Heart left ventricle (tissue), 16 donors: ENCODE results near the gene TRDMT1. TPM values are rescaled to one million over a fixed set of nuclear protein-coding genes. Genes with fewer than 3 reads are reported as not detected.
A peak's percentile ranks its signal among the peaks of the same experiment; 100 is the strongest.

ENCODE experiments used
- ATAC-seq, 4 donors: fragments of 200-7000 bp; cut with Tn5 transposase; one replicate each; pipeline ENCODE4 v1.9.1; 2020 to 2022; ENCODE audit warnings: moderate library complexity in 4 of 4, mild to moderate bottlenecking in 3 of 4, moderate number of reproducible peaks in 1 of 4
- DNase-seq, 5 donors: peaks; one replicate each; pipeline ENCODE4 v3.0.0-alpha.2; 2020
- H3K27ac ChIP-seq, 12 donors: fragments of 200-600 bp; sonication (generic) in 4 of 12; one replicate each; pipeline versions ENCODE4 v1.5.0 to v1.8.0; 2016 to 2022; ENCODE audit warnings: mild to moderate bottlenecking in 2 of 12
- H3K27me3 ChIP-seq, 9 donors: fragments of 200-600 bp; sonication (generic) in 2 of 9; one replicate each; pipeline versions ENCODE4 v1.5.1 to v1.8.0; 2016 to 2022; ENCODE audit warnings: mild to moderate bottlenecking in 3 of 9
- H3K36me3 ChIP-seq, 9 donors: fragments of 200-600 bp; sonication (generic) in 2 of 9; one replicate each; pipeline versions ENCODE4 v1.5.0 to v1.8.0; 2018 to 2022; ENCODE audit warnings: mild to moderate bottlenecking in 2 of 9
- H3K4me1 ChIP-seq, 12 donors: fragments of 200-600 bp; sonication (generic) in 4 of 12; one replicate each; pipeline versions ENCODE4 v1.5.0 to v1.8.0; 2016 to 2022; ENCODE audit warnings: mild to moderate bottlenecking in 3 of 12
- H3K4me3 ChIP-seq, 12 donors: fragments of 200-600 bp; sonication (generic) in 4 of 12; one replicate each; pipeline versions ENCODE4 v1.5.0 to v1.8.0; 2017 to 2022; ENCODE audit warnings: mild to moderate bottlenecking in 9 of 12, moderate library complexity in 4 of 12
- H3K9me3 ChIP-seq, 12 donors: fragments of 200-600 bp; sonication (generic) in 4 of 12; one replicate each; pipeline versions ENCODE4 v1.5.0 to v1.8.0; 2016 to 2022; ENCODE audit warnings: mild to moderate bottlenecking in 1 of 12
- CTCF ChIP-seq, 12 donors: fragments of 200-600 bp; sonication (generic) in 4 of 12; IDR thresholded peaks; one replicate each; pipeline versions ENCODE4 v1.5.0 to v1.8.0; 2018 to 2022; ENCODE audit warnings: antibody characterized with exemption in 12 of 12, mild to moderate bottlenecking in 5 of 12
- POLR2A ChIP-seq, 2 donors: fragments of 450-650 bp; IDR thresholded peaks; one replicate each; pipeline ENCODE4 v1.6.1; 2017; ENCODE audit warnings: antibody characterized with exemption in 2 of 2, mild to moderate bottlenecking in 2 of 2, moderate library complexity in 2 of 2
- WGBS, 4 donors: extraction: QIAGEN DNeasy Blood & Tissue Kit in 2 of 4; methylation state at CpG; one replicate each; pipeline versions ENCODE4 v1.1.5 to v1.1.7; 2013 to 2018; 5-methylcytosine and 5-hydroxymethylcytosine counted together
- intact Hi-C, 10 donors: fragments of 100-400 bp; cut with DNase I; formaldehyde crosslinking; loops; one replicate each; pipeline versions ENCODE4 v1.11.1 to v1.14.2; 2022
- polyA plus RNA-seq, 2 donors: library from polyadenylated mRNA; stranded (reverse); fragments of 200-250 nt; gene quantifications; one replicate each; pipeline ENCODE4 v1.2.3, GENCODE V29; 2013
- total RNA-seq, 9 donors: library from RNA; depleted of rRNA in 2 of 9; stranded (reverse); fragments of >200 nt in 2 of 9; fragmentation: NEBNext Ultra II Directional in 3 of 9; extraction: Animal tissue kit (Norgen Biotek cat#: 25700) in 3 of 9; gene quantifications; one replicate each; pipeline versions ENCODE4 v1.1.0 to v1.2.4, GENCODE V29; 2016 to 2023
- donor health status: ischemic (EF 13 %, LVEDD 7.1; RV severe dilation, severe dysfunction).
- donor health status: healthy with polysubstance abuse.
- donor health status: DM: no; HTN: yes; CAD: no.
- donor health status: DM: no; HTN: no; CAD: no.
- donor health status: ischemic (EF 25% LVEDD 6.9; RV normal size, moderate dysfunction).
- donor health status: ischemic (EF 25% LVEDD 5.7; RV mildly dilated, moderate dysfunction).
- donor health status: healthy.
- donor health status: DM: yes; HTN: yes; CAD: no.
- donor health status: ischemic (EF 35%, LVEDD 5.7; RV mildly dilated, moderate dysfunction).
- donor health status: nonischemic (EF 11% LVEDD 7.7; RV severe dilation, severe dysfunction).
- donor health status: DM: yes; HTN: yes; CAD: no.
- donor health status: PGD.
- donor health status: ischemic (EF 29% LVEDD 5.4; RV normal size, mild dysfunction).
- donor health status: nonischemic (EF 23%, LVEDD 6.1; RV moderate dilation, normal function).

TRDMT1 gene
- total and polyA plus RNA-seq, 11 donors: 1.8 to 6.0 (median 3.5) TPM

GRCh38 chr10:17185873-17186272 lies 15.6 kb downstream of the TRDMT1 start:
- Histone ChIP-seq H3K36me3 (no peaks in the 10 kb centered on the region), H3K27me3 (no peaks in the 10 kb centered on the region), H3K4me1 (no peaks in the 10 kb centered on the region), H3K27ac (no peak overlapping the region), H3K4me3 (no peak overlapping the region), H3K9me3 (no peaks in the 10 kb centered on the region)
- no peak for DNase-seq
- ATAC-seq: no peak
- WGBS, 4 donors: 97 to 100% (median 99%) methylated on average over 3 of the region's 3 CpGs
- TF ChIP-seq CTCF (IDR thresholded peaks at IDR 0.05) (no peak), POLR2A (IDR thresholded peaks at IDR 0.05) (no peak)
- intact Hi-C loops: no loop called here

GRCh38 chr10:17183110-17183509 lies 18.4 kb downstream of the TRDMT1 start:
- WGBS, 4 donors: 84 to 95% (median 93%) methylated on average over 2 of the region's 2 CpGs
- no peak for TF ChIP-seq POLR2A (IDR thresholded peaks at IDR 0.05)
- peak in 3 of 12 donors; percentile 4 to 24 (median 13) for TF ChIP-seq CTCF (IDR thresholded peaks at IDR 0.05)
- no peak for ATAC-seq

GRCh38 chr10:17181751-17182150 lies 19.7 kb downstream of the TRDMT1 start:
- no peaks in the 10 kb centered on the region for H3K27me3 ChIP-seq
- no peaks in the 10 kb centered on the region for H3K4me1 ChIP-seq
- no peak overlapping the region for H3K27ac ChIP-seq
- WGBS, 4 donors: 73 to 79% (median 76%) methylated on average over 3 of the region's 3 CpGs
- H3K4me3 ChIP-seq: no peak overlapping the region
- TF ChIP-seq CTCF (IDR thresholded peaks at IDR 0.05): no peak
- TF ChIP-seq POLR2A (IDR thresholded peaks at IDR 0.05): no peak
- DNase-seq: no peak
- ATAC-seq: no peak
- H3K9me3 ChIP-seq: no peaks in the 10 kb centered on the region
- no peaks in the 10 kb centered on the region for H3K36me3 ChIP-seq
- intact Hi-C loops: loop anchor here in 1 of 10 donors (5.0 kb wide), 1 partner anchor 46 kb away; the partner anchor contains the start of gene VIM

More at GRCh38 chr10:17183110-17183509, 18.4 kb downstream of the TRDMT1 start:
- intact Hi-C loops: loop anchor here in 1 of 10 donors (5.0 kb wide), 1 partner anchor 44 kb away; the partner anchor contains the start of gene VIM
- Histone ChIP-seq H3K36me3 (no peaks in the 10 kb centered on the region), H3K9me3 (no peaks in the 10 kb centered on the region), H3K27ac (no peak overlapping the region), H3K27me3 (no peaks in the 10 kb centered on the region), H3K4me1 (no peaks in the 10 kb centered on the region), H3K4me3 (no peak overlapping the region)
- DNase-seq: no peak

- H3K9me3 ChIP-seq: no peaks in the 10 kb centered on the region
- intact Hi-C loops: loop anchor here in 1 of 10 donors (5.0 kb wide), 1 partner anchor 46 kb away; the partner anchor contains the start of gene VIM
- H3K4me1 ChIP-seq: peaks cover 0 to 1% (median 0%) of the 10 kb centered on the region in 12 donors
- H3K4me3 ChIP-seq: no peak overlapping the region
- H3K27ac ChIP-seq: no peak overlapping the region
- WGBS, 4 donors: 80 to 96% (median 93%) methylated on average over 5 of the region's 5 CpGs
- H3K27me3 ChIP-seq: no peaks in the 10 kb centered on the region
- ATAC-seq (no peak), DNase-seq (no peak)
- no peaks in the 10 kb centered on the region for H3K36me3 ChIP-seq
- TF ChIP-seq POLR2A (IDR thresholded peaks at IDR 0.05): no peak
These were observed 20.4 kb downstream of the TRDMT1 start for GRCh38 chr10:17181110-17181509.

GRCh38 chr10:17179002-17179401 lies 22.5 kb downstream of the TRDMT1 start:
- intact Hi-C loops: no loop called here
- DNase-seq (no peak), ATAC-seq (no peak)
- Histone ChIP-seq H3K36me3 (no peaks in the 10 kb centered on the region), H3K9me3 (no peaks in the 10 kb centered on the region), H3K27ac (no peak overlapping the region), H3K27me3 (no peaks in the 10 kb centered on the region), H3K4me1 (peaks cover 0 to 13% (median 0%) of the 10 kb centered on the region in 12 donors), H3K4me3 (no peak overlapping the region)
- TF ChIP-seq POLR2A (IDR thresholded peaks at IDR 0.05) (no peak), CTCF (IDR thresholded peaks at IDR 0.05) (no peak)
- WGBS, 4 donors: 67 to 77% (median 72%) methylated on average over 3 of the region's 3 CpGs
